ENCODE results near the gene RND2. TPM values are rescaled to one million over a fixed set of nuclear protein-coding genes. Genes with fewer than 3 reads are reported as not detected.

RND2 gene
- total RNA-seq, 2 experiments from 2014 or later: not detected

GRCh38 chr17:43016216-43016615 is 8.8 kb upstream of the RND2 start:
- intact Hi-C loops (cut with micrococcal nuclease): loop anchor here (10.0 kb wide), 1 partner anchor 199 kb away; the partner anchor contains the start of gene TMEM106A
- no peak overlapping the region for H3K4me3 Mint-ChIP-seq
- no peak for TF ChIP-seq CTCF (IDR thresholded peaks at IDR 0.05)
- peaks cover 27% of the 10 kb centered on the region for H3K4me1 Mint-ChIP-seq (ENCODE audit: low read depth)
- H3K27me3 Mint-ChIP-seq: no peaks in the 10 kb centered on the region
- no peaks in the 10 kb centered on the region for H3K36me3 Mint-ChIP-seq (ENCODE audit: low read depth)
- ATAC-seq: no peak
- no peak for DNase-seq
- POLR2A ChIA-PET: interaction anchor here (1.0 to 6.4 kb wide), 3 partner anchors 14 to 299 kb away, joined by 3 to 36 read pairs (median 13); partner anchors contain the start of gene RPL27
- no peak overlapping the region for H3K27ac Mint-ChIP-seq
- CTCF ChIA-PET: no interaction called here
- H3K9me3 Mint-ChIP-seq: no peaks in the 10 kb centered on the region

- H3K4me3 Mint-ChIP-seq: no peak overlapping the region
- no peaks in the 10 kb centered on the region for H3K27me3 Mint-ChIP-seq
- H3K36me3 Mint-ChIP-seq (ENCODE audit: low read depth): no peaks in the 10 kb centered on the region
- no peaks in the 10 kb centered on the region for H3K9me3 Mint-ChIP-seq
- peaks cover 31% of the 10 kb centered on the region for H3K4me1 Mint-ChIP-seq (ENCODE audit: low read depth)
- ChIA-PET POLR2A (interaction anchor here (1.0 to 3.1 kb wide), 3 partner anchors 8 to 19 kb away, joined by 3 to 13 read pairs (median 7); partner anchors contain the start of genes IFI35 and RPL27), CTCF (no interaction called here)
- DNase-seq (no peak), ATAC-seq (peak; percentile 15)
- TF ChIP-seq CTCF (IDR thresholded peaks at IDR 0.05): no peak
- intact Hi-C loops (cut with micrococcal nuclease): loop anchor here (10.0 kb wide), 1 partner anchor 197 kb away; the partner anchor contains the start of gene TMEM106A
- H3K27ac Mint-ChIP-seq: no peak overlapping the region
Observed at GRCh38 chr17:43018008-43018853, 6.8 kb upstream of the RND2 start.

- Mint-ChIP-seq H3K36me3 (ENCODE audit: low read depth) (no peaks in the 10 kb centered on the region), H3K9me3 (no peaks in the 10 kb centered on the region), H3K4me1 (ENCODE audit: low read depth) (peaks cover 31% of the 10 kb centered on the region), H3K4me3 (no peak overlapping the region), H3K27me3 (no peaks in the 10 kb centered on the region), H3K27ac (no peak overlapping the region)
- CTCF ChIA-PET: no interaction called here
- DNase-seq (no peak), ATAC-seq (no peak)
- POLR2A ChIA-PET: interaction anchor here (0.7 to 3.1 kb wide), 5 partner anchors 9 to 703 kb away, joined by 3 to 13 read pairs (median 4); partner anchors contain the start of genes IFI35 and RPL27
- intact Hi-C loops (cut with micrococcal nuclease): loop anchor here (10.0 kb wide), 1 partner anchor 196 kb away; the partner anchor contains the start of gene TMEM106A
- TF ChIP-seq CTCF (IDR thresholded peaks at IDR 0.05): no peak
Observed at GRCh38 chr17:43018932-43019331, 6.1 kb upstream of the RND2 start.

- POLR2A ChIA-PET: interaction anchor here (0.7 to 3.7 kb wide), 5 partner anchors 9 to 702 kb away, joined by 3 to 23 read pairs (median 4); partner anchors contain the start of genes IFI35 and RPL27
- CTCF ChIA-PET: no interaction called here
- no peaks in the 10 kb centered on the region for H3K9me3 Mint-ChIP-seq
Observed at GRCh38 chr17:43019418-43019817, 5.6 kb upstream of the RND2 start.

More at GRCh38 chr17:43019418-43019817, 5.6 kb upstream of the RND2 start:
- ATAC-seq (no peak), DNase-seq (no peak)
- no peak for TF ChIP-seq CTCF (IDR thresholded peaks at IDR 0.05)
- no peak overlapping the region for H3K27ac Mint-ChIP-seq
- no peak overlapping the region for H3K4me3 Mint-ChIP-seq
- peaks cover 34% of the 10 kb centered on the region for H3K4me1 Mint-ChIP-seq (ENCODE audit: low read depth)
- H3K36me3 Mint-ChIP-seq (ENCODE audit: low read depth): no peaks in the 10 kb centered on the region
- intact Hi-C loops (cut with micrococcal nuclease): loop anchor here (10.0 kb wide), 1 partner anchor 195 kb away; the partner anchor contains the start of gene TMEM106A
- H3K27me3 Mint-ChIP-seq: no peaks in the 10 kb centered on the region
